GM20000 (cell line): ENCODE results near the gene RDH11.

Experiments used
- DNase-seq: peaks from one replicate; pipeline ENCODE4 v3.0.0; 2012; ENCODE audit warnings: low spot score
- CTCF ChIP-seq: IDR thresholded peaks from 2 replicates; pipeline ENCODE4 v1.5.1; 2012; ENCODE audit warnings: mild to moderate bottlenecking, control low read depth; ENCODE audit errors: extremely low read depth, missing control alignments

The RDH11 gene

GRCh38 chr14:67679006-67679405, 16.6 kb downstream of the RDH11 start:
- no peak for TF ChIP-seq CTCF
- no peak for DNase-seq

DNA sequence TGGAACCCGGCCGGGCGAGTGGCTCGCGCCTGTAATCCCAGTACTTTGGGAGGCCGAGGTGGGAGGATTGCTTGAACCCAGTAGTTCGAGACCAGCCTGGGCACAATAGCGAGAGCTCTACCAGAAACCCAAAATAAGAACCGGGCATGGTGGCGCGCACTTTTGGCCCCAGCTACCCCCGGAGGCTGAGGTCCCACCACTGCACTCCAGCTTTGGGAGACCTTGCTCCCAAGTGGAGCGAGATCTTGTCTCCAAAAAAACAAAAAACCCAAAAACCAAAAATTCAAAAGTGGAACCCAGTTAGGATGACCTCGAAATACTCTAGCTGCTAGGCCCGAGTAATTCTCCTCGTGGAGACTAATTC, 20.4 kb downstream of the RDH11 start:
- TF ChIP-seq CTCF: no peak
- no peak for DNase-seq

GRCh38 chr14:67674480-67675218, 20.9 kb downstream of the RDH11 start, which contains the start of gene VTI1B:
Gene VTI1B (minus strand): TSS chr14:67674632. CDS start chr14:67674489, 143 bp downstream.
- no peak for TF ChIP-seq CTCF
- peak; percentile 90 for DNase-seq

DNA sequence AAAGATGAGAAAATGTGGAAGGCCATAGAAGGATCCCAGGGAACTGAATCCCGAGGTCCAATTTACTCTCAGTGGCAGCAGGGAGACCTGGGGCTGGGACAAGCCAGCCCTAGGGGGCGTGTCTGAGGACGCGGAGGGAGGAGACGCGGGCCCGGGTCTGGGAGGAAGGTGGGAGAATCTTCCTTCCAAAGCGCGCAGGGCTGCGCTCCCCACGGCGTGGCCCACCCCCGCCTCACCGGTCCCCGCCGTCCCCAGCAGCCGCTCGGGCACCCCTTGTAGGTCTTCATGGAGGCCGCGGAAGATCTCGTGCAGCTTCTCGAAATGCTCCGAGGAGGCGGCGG, 21.5 kb downstream of the RDH11 start:
- peak; percentile 67 for DNase-seq
- TF ChIP-seq CTCF: no peak

DNA sequence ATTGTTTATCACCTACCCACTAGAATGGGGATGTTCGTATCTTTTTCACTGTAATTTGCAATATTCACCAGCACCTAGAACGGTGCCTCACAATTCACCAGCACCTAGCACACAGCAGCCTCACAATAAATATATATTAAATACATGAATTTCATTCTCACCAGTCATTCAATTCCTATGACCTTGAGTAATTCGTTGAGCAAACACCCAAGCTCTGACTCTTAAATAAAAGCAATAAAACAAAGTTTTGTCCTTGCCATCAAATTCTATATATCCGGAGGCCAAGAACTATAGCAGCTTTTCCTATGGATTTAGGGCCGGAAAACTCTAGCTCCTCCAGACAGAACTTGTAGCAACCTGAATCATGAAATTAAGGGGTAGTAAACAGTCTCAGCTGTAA, 22.1 kb downstream of the RDH11 start:
- TF ChIP-seq CTCF: no peak
- no peak for DNase-seq

DNA sequence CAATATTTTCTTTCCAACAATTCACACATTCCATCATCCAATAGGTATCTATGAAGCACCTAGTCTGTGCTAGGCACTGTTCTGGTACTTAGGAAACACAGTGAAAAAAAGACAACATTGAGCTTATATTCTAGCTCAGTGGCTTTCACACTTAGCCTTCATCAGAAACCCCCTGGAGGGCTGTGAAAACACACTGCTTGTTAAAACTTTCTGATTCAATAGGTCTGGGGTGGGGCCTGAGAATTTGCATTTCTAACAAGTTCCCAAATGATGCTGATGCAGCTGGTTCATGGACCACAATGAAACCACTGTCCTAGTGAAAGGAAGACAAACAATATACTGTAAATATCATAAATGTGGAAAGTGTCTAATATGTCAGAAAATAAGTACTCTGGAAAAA, 27.0 kb downstream of the RDH11 start:
- DNase-seq: no peak
- TF ChIP-seq CTCF: no peak

DNA sequence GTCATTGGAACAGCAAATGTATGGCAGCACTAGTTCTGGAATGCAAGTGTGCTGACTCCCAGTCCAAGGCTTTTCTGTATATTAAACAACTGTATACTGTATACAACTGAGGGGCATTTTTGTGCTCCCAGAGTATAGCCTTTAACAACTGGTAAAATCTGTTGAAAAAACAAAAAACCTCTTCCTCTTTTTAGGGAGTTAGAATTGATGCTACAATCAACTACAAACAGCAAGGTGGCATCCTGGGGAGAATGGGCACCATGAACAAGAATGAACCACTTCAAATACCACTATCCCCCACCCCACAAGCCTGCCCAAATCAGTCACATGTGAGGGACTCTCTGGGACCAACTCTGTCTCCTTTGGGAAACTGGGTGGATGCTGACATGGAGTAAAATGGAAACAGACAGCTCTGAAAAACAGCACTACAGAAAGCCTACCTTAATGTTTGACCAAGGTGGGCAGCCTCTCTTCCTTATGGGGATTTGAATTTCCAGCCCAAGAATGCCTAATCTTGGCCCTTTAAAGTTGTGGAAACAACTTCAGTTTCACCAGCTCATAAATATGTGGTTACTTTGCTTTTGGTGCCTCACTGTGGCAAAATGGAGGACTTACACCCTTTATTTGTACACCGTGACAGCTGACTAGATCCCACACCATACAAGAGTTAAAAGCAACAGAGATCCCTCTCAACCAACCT, 28.7 kb downstream of the RDH11 start:
- peak; percentile 63 for TF ChIP-seq CTCF
- peak; percentile 70 for DNase-seq
